Measurements from ENCODE around the gene CCDC86. TPM values are rescaled to one million over a fixed set of nuclear protein-coding genes. Genes with fewer than 3 reads are reported as not detected.

Gene CCDC86
- total and polyA plus RNA-seq, 9 of the 15 experiments (the other 6 are each of a cell fraction or from before 2014, with no cell fraction given) = 4.6 to 102 (median 25.2) TPM

- ChIA-PET POLR2A (interaction anchor here (0.8 to 1.4 kb wide), 4 partner anchors 12 to 19 kb away, joined by 3 read pairs; no protein-coding TSS in a partner anchor), CTCF (ENCODE audit: low intra/inter-chr PET ratio) (interaction anchor here (0.7 kb wide), 1 partner anchor 489 kb away, joined by 3 read pairs; no protein-coding TSS in a partner anchor)
These were observed 33.7 kb downstream of the CCDC86 start for GRCh38 chr11:60875366-60876167.

GRCh38 chr11:60876168-60876485 lies 34.2 kb downstream of the CCDC86 start:
- POLR2A ChIA-PET = interaction anchor here (0.8 to 1.3 kb wide), 2 partner anchors 11 to 18 kb away, joined by 3 read pairs; no protein-coding TSS in a partner anchor
- H3K4me3 ChIP-seq = no peak overlapping the region
- H3K36me3 ChIP-seq (ENCODE audit: control insufficient read depth, insufficient read depth, low read length) = peaks cover 19% of the 10 kb centered on the region; the same call in 2 of the 3 replicates
- no peaks in the 10 kb centered on the region for H3K9me3 ChIP-seq (replicated peaks; ENCODE audit: control insufficient read depth, insufficient read depth, low read depth, low read length)
- DNase-seq (ENCODE audit: extremely low read depth in 1 of 4, low spot score in 3 of 4) (no peak), ATAC-seq (no peak), FAIRE-seq (no peak)
- H2AFZ ChIP-seq (ENCODE audit: low read depth, low read length) = no peak overlapping the region
- no TSS peak for BruUV-seq (replicated peaks)
- TF ChIP-seq CEBPB (tag; IDR thresholded peaks at IDR 0.05) = no peak
- H3K4me2 ChIP-seq (ENCODE audit: insufficient read depth, low read length) = no peak overlapping the region
- H3K27ac ChIP-seq (ENCODE audit: extremely low read depth, low read depth, low read length) = no peak overlapping the region
- intact Hi-C loops (cut with micrococcal nuclease) = no loop called here
- H3K79me2 ChIP-seq (ENCODE audit: control insufficient read depth, insufficient read depth, low read length) = no peaks in the 10 kb centered on the region
- in situ Hi-C loops (cut with MboI) = no loop called here
- no peak overlapping the region for H3K9ac ChIP-seq (ENCODE audit: insufficient read depth in 1 of 2, low read depth in 2 of 2, low read length in 2 of 2)
- H4K20me1 ChIP-seq (replicated peaks; ENCODE audit: control insufficient read depth, insufficient read depth, low read length) = no peaks in the 10 kb centered on the region
- 67% methylated on average over 1 of the region's 2 CpGs for WGBS (ENCODE audit: insufficient coverage, low coverage, missing lambda C conversion rate)
- no peaks in the 10 kb centered on the region for H3K27me3 ChIP-seq (ENCODE audit: control insufficient read depth in 2 of 2, insufficient read depth in 2 of 2, low read length in 2 of 2)
- peaks cover 6 to 22% of the 10 kb centered on the region in 2 experiments; a peak in 4 of 5 replicates for H3K4me1 ChIP-seq (replicated peaks in 1 of 2; ENCODE audit: control insufficient read depth in 2 of 2, insufficient read depth in 2 of 2, low read length in 2 of 2)
- CTCF ChIA-PET (ENCODE audit: low intra/inter-chr PET ratio) = interaction anchor here (0.7 kb wide), 1 partner anchor 489 kb away, joined by 3 read pairs; no protein-coding TSS in a partner anchor
- peaks cover 3% of the 10 kb centered on the region for H3K9me1 ChIP-seq (ENCODE audit: control insufficient read depth, insufficient read depth, low read length)

More at GRCh38 chr11:60875366-60876167, 33.7 kb downstream of the CCDC86 start:
- no peak overlapping the region for H3K9ac ChIP-seq (ENCODE audit: insufficient read depth in 1 of 2, low read depth in 2 of 2, low read length in 2 of 2)
- TF ChIP-seq EZH2 (IDR thresholded peaks at IDR 0.05; ENCODE audit: borderline replicate concordance, low read depth, low read length) (no peak), KLF10 (CRISPR knock-in tag; IDR thresholded peaks at IDR 0.05) (no peak), DDX20 (tag; IDR thresholded peaks at IDR 0.05; ENCODE audit: low read depth) (no peak), CHD4 (IDR thresholded peaks at IDR 0.05; ENCODE audit: insufficient read depth, insufficient replicate concordance, low read depth, low read length, poor library complexity, severe bottlenecking) (no peak)
- no peak for FAIRE-seq
- intact Hi-C loops (cut with micrococcal nuclease) (no loop called here), in situ Hi-C loops (cut with MboI) (no loop called here)
- peaks cover 6 to 22% of the 10 kb centered on the region in 2 experiments; a peak in 4 of 5 replicates for H3K4me1 ChIP-seq (replicated peaks in 1 of 2; ENCODE audit: control insufficient read depth in 2 of 2, insufficient read depth in 2 of 2, low read length in 2 of 2)
- no peak overlapping the region for H3K27ac ChIP-seq (ENCODE audit: extremely low read depth, low read depth, low read length)
- no peaks in the 10 kb centered on the region for H3K9me3 ChIP-seq (replicated peaks; ENCODE audit: control insufficient read depth, insufficient read depth, low read depth, low read length)
- no peak overlapping the region for H3K4me2 ChIP-seq (ENCODE audit: insufficient read depth, low read length)
- H3K4me3 ChIP-seq = no peak overlapping the region
- no peak for DNase-seq (ENCODE audit: extremely low read depth in 1 of 4, low spot score in 3 of 4)
- H3K36me3 ChIP-seq (ENCODE audit: control insufficient read depth, insufficient read depth, low read length) = peaks cover 15% of the 10 kb centered on the region; the same call in 1 of the 3 replicates
- no peaks in the 10 kb centered on the region for H4K20me1 ChIP-seq (replicated peaks; ENCODE audit: control insufficient read depth, insufficient read depth, low read length)
- H3K9me1 ChIP-seq (ENCODE audit: control insufficient read depth, insufficient read depth, low read length) = peaks cover 3% of the 10 kb centered on the region
- 57% methylated on average over 7 of the region's 7 CpGs for WGBS (ENCODE audit: insufficient coverage, low coverage, missing lambda C conversion rate)
- no TSS peak for BruUV-seq (replicated peaks)
- ATAC-seq = no peak
- no peak overlapping the region for H2AFZ ChIP-seq (ENCODE audit: low read depth, low read length)
- H3K79me2 ChIP-seq (ENCODE audit: control insufficient read depth, insufficient read depth, low read length) = no peaks in the 10 kb centered on the region
- no peaks in the 10 kb centered on the region for H3K27me3 ChIP-seq (ENCODE audit: control insufficient read depth in 2 of 2, insufficient read depth in 2 of 2, low read length in 2 of 2)
